ENCODE results near the gene TNP1. TPM values are rescaled to one million over a fixed set of nuclear protein-coding genes. Genes with fewer than 3 reads are reported as not detected.

TNP1 gene
- total and polyA plus RNA-seq, 2 donors (not counting 1 experiment from before 2014, with no cell fraction given): not detected

DNA sequence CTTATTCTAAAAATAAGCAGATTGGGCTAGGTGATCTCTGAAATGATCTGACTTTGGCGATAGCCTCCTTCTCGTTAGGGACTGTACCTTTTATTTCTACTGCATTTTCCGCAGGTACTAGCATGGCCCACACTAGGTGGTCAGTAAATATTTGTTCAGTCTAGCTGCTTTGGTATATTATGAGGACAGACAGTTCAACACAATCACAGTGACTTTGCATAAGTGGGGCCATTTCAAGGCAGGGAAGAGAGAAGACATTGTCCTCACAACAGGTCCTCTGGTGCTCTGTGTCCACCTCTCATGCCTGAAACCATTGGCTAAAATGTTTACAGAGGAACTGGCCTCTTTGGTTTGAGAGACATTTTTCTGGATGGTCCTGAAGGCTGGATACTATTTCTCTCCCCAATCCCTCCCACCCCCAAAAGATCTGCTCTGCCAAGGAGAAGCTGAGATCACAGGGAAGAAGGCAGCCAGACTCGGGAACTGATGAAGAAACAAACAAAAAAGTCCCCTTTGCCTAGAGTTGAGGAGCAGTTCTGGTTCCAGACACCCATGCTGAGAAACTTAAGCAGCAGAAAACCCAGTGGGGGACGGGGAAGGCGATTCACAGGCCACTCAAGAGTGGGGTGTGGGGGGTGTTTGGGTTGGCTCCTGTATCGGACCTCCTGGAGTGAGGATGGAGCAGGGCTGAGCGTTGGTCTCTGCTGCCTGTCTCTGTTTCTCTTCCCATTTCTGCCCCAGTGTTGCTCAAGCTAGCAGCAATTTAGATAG, 2.9 kb upstream of the TNP1 start:
- Mint-ChIP-seq H3K4me1 (no peaks in the 10 kb centered on the region), H3K9me3 (ENCODE audit: insufficient read depth) (no peaks in the 10 kb centered on the region), H3K4me3 (no peak overlapping the region), H3K27me3 (peaks cover 10% of the 10 kb centered on the region), H3K27ac (no peak overlapping the region)
- no peak overlapping the region for H3K27ac ChIP-seq (ENCODE audit: low read length in 2 of 2)
- WGBS (ENCODE audit: insufficient coverage): 84% methylated on average over 7 of the region's 8 CpGs
- H3K9ac ChIP-seq (ENCODE audit: low read length): no peak overlapping the region
- no peaks in the 10 kb centered on the region for H3K36me3 ChIP-seq (replicated peaks in 1 of 2; ENCODE audit: control extremely low read depth in 1 of 2, control insufficient read depth in 1 of 2, extremely low read depth in 1 of 2, insufficient read depth in 2 of 2, low read length in 1 of 2)
- H3K79me2 ChIP-seq (ENCODE audit: control insufficient read depth, insufficient read depth, low read length): no peaks in the 10 kb centered on the region
- ChIA-PET CTCF (no interaction called here), POLR2A (no interaction called here)
- H3K27me3 ChIP-seq (replicated peaks in 1 of 4; ENCODE audit: control extremely low read depth in 1 of 4, control insufficient read depth in 3 of 4, insufficient read depth in 4 of 4, low read length in 3 of 4): no peaks in the 10 kb centered on the region
- no peak overlapping the region for H3K4me3 ChIP-seq (ENCODE audit: control extremely low read depth in 1 of 5, extremely low read depth in 1 of 5, insufficient read depth in 1 of 5, low read depth in 2 of 5, low read length in 4 of 5)
- DNase-seq (no peak), ATAC-seq (ENCODE audit: low read depth) (no peak)
- intact Hi-C loops (cut with micrococcal nuclease): no loop called here
- H2AFZ ChIP-seq (ENCODE audit: insufficient read depth, low read depth, low read length, poor library complexity, severe bottlenecking): no peak overlapping the region
- H3K9me3 ChIP-seq (ENCODE audit: control extremely low read depth in 1 of 3, control insufficient read depth in 2 of 3, insufficient read depth in 1 of 3, low read length in 2 of 3): no peaks in the 10 kb centered on the region
- no peaks in the 10 kb centered on the region for H3K4me1 ChIP-seq (ENCODE audit: control insufficient read depth in 2 of 2, insufficient read depth in 2 of 2, low read length in 2 of 2)
- no peaks in the 10 kb centered on the region for H4K20me1 ChIP-seq (ENCODE audit: control insufficient read depth, insufficient read depth, low read length, poor library complexity, severe bottlenecking)
- TF ChIP-seq CTCF (IDR thresholded peaks at IDR 0.05) (no peak), EZH2 (IDR thresholded peaks at IDR 0.05; ENCODE audit: borderline replicate concordance, insufficient read depth, low read depth, low read length, poor library complexity, severe bottlenecking) (no peak)
- no peak overlapping the region for H3K4me2 ChIP-seq (replicated peaks; ENCODE audit: low read depth, low read length, poor library complexity, severe bottlenecking)

GRCh38 chr2:216860426-216861137, 718 bp upstream of the TNP1 start:
- POLR2A ChIA-PET: no interaction called here
- Histone ChIP-seq H3K9me3 (ENCODE audit: control extremely low read depth in 1 of 3, control insufficient read depth in 2 of 3, insufficient read depth in 1 of 3, low read length in 2 of 3) (no peaks in the 10 kb centered on the region), H3K9ac (ENCODE audit: low read length) (no peak overlapping the region), H3K79me2 (ENCODE audit: control insufficient read depth, insufficient read depth, low read length) (no peaks in the 10 kb centered on the region), H3K27me3 (replicated peaks in 1 of 4; ENCODE audit: control extremely low read depth in 1 of 4, control insufficient read depth in 3 of 4, insufficient read depth in 4 of 4, low read length in 3 of 4) (no peaks in the 10 kb centered on the region), H3K4me1 (ENCODE audit: control insufficient read depth in 2 of 2, insufficient read depth in 2 of 2, low read length in 2 of 2) (no peaks in the 10 kb centered on the region), H2AFZ (ENCODE audit: insufficient read depth, low read depth, low read length, poor library complexity, severe bottlenecking) (no peak overlapping the region), H3K36me3 (replicated peaks in 1 of 2; ENCODE audit: control extremely low read depth in 1 of 2, control insufficient read depth in 1 of 2, extremely low read depth in 1 of 2, insufficient read depth in 2 of 2, low read length in 1 of 2) (no peaks in the 10 kb centered on the region), H3K27ac (ENCODE audit: low read length in 2 of 2) (no peak overlapping the region), H4K20me1 (ENCODE audit: control insufficient read depth, insufficient read depth, low read length, poor library complexity, severe bottlenecking) (no peaks in the 10 kb centered on the region), H3K4me2 (replicated peaks; ENCODE audit: low read depth, low read length, poor library complexity, severe bottlenecking) (no peak overlapping the region), H3K4me3 (ENCODE audit: control extremely low read depth in 1 of 5, extremely low read depth in 1 of 5, insufficient read depth in 1 of 5, low read depth in 2 of 5, low read length in 4 of 5) (no peak overlapping the region)
- H3K27ac Mint-ChIP-seq: no peak overlapping the region
- H3K4me1 Mint-ChIP-seq: no peaks in the 10 kb centered on the region
- intact Hi-C loops (cut with micrococcal nuclease): no loop called here
- H3K4me3 Mint-ChIP-seq: no peak overlapping the region
- peaks cover 10% of the 10 kb centered on the region for H3K27me3 Mint-ChIP-seq
- ATAC-seq (ENCODE audit: low read depth) (no peak), DNase-seq (no peak)
- CTCF ChIA-PET: no interaction called here
- TF ChIP-seq EZH2 (IDR thresholded peaks at IDR 0.05; ENCODE audit: borderline replicate concordance, insufficient read depth, low read depth, low read length, poor library complexity, severe bottlenecking) (no peak), CTCF (IDR thresholded peaks at IDR 0.05) (no peak)
- no peaks in the 10 kb centered on the region for H3K9me3 Mint-ChIP-seq (ENCODE audit: insufficient read depth)
- 73% methylated on average over 2 of the region's 2 CpGs for WGBS (ENCODE audit: insufficient coverage)

Data from B cell (primary cell).